SK-N-SH (cell line): ENCODE measurements around the gene GATAD2A. TPM values are rescaled to one million over a fixed set of nuclear protein-coding genes. Genes with fewer than 3 reads are reported as not detected.

Source experiments
- CTCF ChIA-PET: fragments of 300-600, 350-600 bp; formaldehyde crosslinking; extraction: SDS; loops from one replicate; lab custom pipeline; 2021; lab: Yijun Ruan, JAX
- POLR2A ChIA-PET: fragments of 350-600 bp; sonication (Branson Sonifier 250); formaldehyde crosslinking; extraction: SDS; loops from one replicate; lab custom pipeline; 2020; ENCODE audit warnings: antibody characterized with exemption, inconsistent platforms; lab: Yijun Ruan, JAX
- DNase-seq: peaks from one replicate; pipeline ENCODE4 v3.0.0; 2012
- H2AFZ ChIP-seq: fragments of 200-600 bp; sonication (generic); 2 replicates; pipeline ENCODE4 v1.8.1; 2016; ENCODE audit warnings: antibody characterized with exemption, mild to moderate bottlenecking, low read depth
- H3F3A ChIP-seq: fragments of 200-600 bp; sonication (generic); replicated peaks from 2 replicates; pipeline ENCODE3; 2016; ENCODE audit warnings: antibody characterized with exemption, mild to moderate bottlenecking; ENCODE audit not compliant: insufficient read depth
- H3K27ac ChIP-seq, 2 experiments: fragments of 200-500 bp in 1 of 2; fragments of 200-600 bp in 1 of 2; sonication (Bioruptor generic) in 1 of 2; sonication (generic), shearing (Covaris generic) in 1 of 2; 2 replicates each; pipeline versions ENCODE4 v1.5.1 to v1.6.1; 2014 to 2016; ENCODE audit warnings: low read depth in 2 of 2, inconsistent platforms in 1 of 2, low read length in 1 of 2, mild to moderate bottlenecking in 1 of 2, mixed read lengths in 1 of 2
- H3K27me3 ChIP-seq: fragments of 200-600 bp; sonication (generic), shearing (Covaris generic); 2 replicates; pipeline ENCODE4 v1.6.1; 2016; ENCODE audit warnings: mixed run types; ENCODE audit not compliant: insufficient read depth
- H3K36me3 ChIP-seq, 2 experiments: fragments of 200-500 bp in 1 of 2; fragments of 200-600 bp in 1 of 2; sonication (Bioruptor generic) in 1 of 2; sonication (generic) in 1 of 2; replicated peaks in 1 of 2; 2 replicates each; pipeline versions ENCODE3 to v1.5.1; 2014 to 2016; ENCODE audit warnings: low read length in 1 of 2, mild to moderate bottlenecking in 1 of 2; ENCODE audit not compliant: insufficient read depth in 2 of 2, control insufficient read depth in 1 of 2
- H3K4me1 ChIP-seq, 2 experiments: fragments of 200-500 bp in 1 of 2; fragments of 200-600 bp in 1 of 2; sonication (Bioruptor generic) in 1 of 2; sonication (generic), shearing (Covaris generic) in 1 of 2; 2 replicates each; pipeline versions ENCODE4 v1.5.1 to v1.6.1; 2014 to 2016; ENCODE audit warnings: low read depth in 1 of 2, low read length in 1 of 2, mixed run types in 1 of 2; ENCODE audit not compliant: insufficient read depth in 2 of 2, control insufficient read depth in 1 of 2
- H3K4me2 ChIP-seq: fragments of 200-600 bp; sonication (generic), shearing (Covaris generic); 2 replicates; pipeline ENCODE4 v1.6.1; 2017; ENCODE audit warnings: mixed run types
- H3K4me3 ChIP-seq, 2 experiments: fragments of 200-500 bp in 1 of 2; fragments of 200-600 bp in 1 of 2; sonication (Bioruptor generic) in 1 of 2; sonication (generic), shearing (Covaris generic) in 1 of 2; 2 replicates each; pipeline versions ENCODE4 v1.5.1 to v1.8.1; 2014 to 2016; ENCODE audit warnings: low read depth in 2 of 2, inconsistent platforms in 1 of 2, low read length in 1 of 2, mild to moderate bottlenecking in 1 of 2, mixed read lengths in 1 of 2, moderate library complexity in 1 of 2
- H3K79me2 ChIP-seq: fragments of 200-600 bp; sonication (generic); 2 replicates; pipeline ENCODE4 v1.8.1; 2017; ENCODE audit warnings: mild to moderate bottlenecking; ENCODE audit not compliant: insufficient read depth
- H3K9ac ChIP-seq: fragments of 200-600 bp; sonication (generic); 2 replicates; pipeline ENCODE4 v1.6.1; 2017; ENCODE audit warnings: mixed run types
- H3K9me2 ChIP-seq: fragments of 200-600 bp; sonication (generic); 2 replicates; pipeline ENCODE4 v1.6.1; 2017; ENCODE audit warnings: mixed run types
- H3K9me3 ChIP-seq: fragments of 200-600 bp; sonication (generic); 2 replicates; pipeline ENCODE4 v1.6.1; 2017; ENCODE audit warnings: mixed run types, mild to moderate bottlenecking, moderate library complexity
- H4K20me1 ChIP-seq: fragments of 200-600 bp; sonication (generic); 2 replicates; pipeline ENCODE4 v1.6.1; 2017; ENCODE audit warnings: mild to moderate bottlenecking, mixed run types; ENCODE audit not compliant: insufficient read depth
- CHD2 ChIP-seq: fragments of 150-350 bp; IDR thresholded peaks from 2 replicates; pipeline ENCODE4 v1.6.1; 2018; ENCODE audit warnings: low read length; ENCODE audit not compliant: partially characterized antibody
- FOXM1 ChIP-seq: IDR thresholded peaks from 2 replicates; pipeline ENCODE4 v1.4.0; 2012; ENCODE audit warnings: low read depth, mild to moderate bottlenecking
- GATA2 ChIP-seq: sonication (generic); formaldehyde crosslinking; IDR thresholded peaks from 2 replicates; pipeline ENCODE4 v1.5.0; 2020; ENCODE audit warnings: mild to moderate bottlenecking, missing genetic modification reagents
- JUND ChIP-seq: IDR thresholded peaks from 2 replicates; pipeline ENCODE4 v1.4.0; 2012
- NFIC ChIP-seq: IDR thresholded peaks from 2 replicates; pipeline ENCODE4 v1.4.0; 2012; ENCODE audit warnings: borderline replicate concordance
- NRF1 ChIP-seq: IDR thresholded peaks from 2 replicates; pipeline ENCODE4 v1.6.1; 2012; ENCODE audit warnings: low read depth, mild to moderate bottlenecking, low read length
- RAD21 ChIP-seq: IDR thresholded peaks from 2 replicates; pipeline ENCODE4 v1.6.1; 2012; ENCODE audit warnings: mild to moderate bottlenecking, low read length
- RFX5 ChIP-seq: IDR thresholded peaks from 2 replicates; pipeline ENCODE4 v1.6.1; 2012; ENCODE audit warnings: mild to moderate bottlenecking, improper control_type of control experiment, low read length
- RXRA ChIP-seq: IDR thresholded peaks from 2 replicates; pipeline ENCODE4 v1.4.0; 2012; ENCODE audit warnings: low read depth, mild to moderate bottlenecking, borderline replicate concordance
- SIN3A ChIP-seq: IDR thresholded peaks from 2 replicates; pipeline ENCODE4 v1.6.1; 2012; ENCODE audit warnings: low read depth, mild to moderate bottlenecking, low read length, moderate library complexity, borderline replicate concordance
- TAF1 ChIP-seq: IDR thresholded peaks from 2 replicates; pipeline ENCODE4 v1.6.1; 2012; ENCODE audit warnings: low read depth, mild to moderate bottlenecking, low read length, moderate library complexity, borderline replicate concordance
- YY1 ChIP-seq: IDR thresholded peaks from 2 replicates; pipeline ENCODE4 v1.4.0; 2012; ENCODE audit warnings: low read depth, mild to moderate bottlenecking
- WGBS: methylation state at CpG from one replicate; pipeline ENCODE4 v1.1.6; 2017; ENCODE audit warnings: low lambda C conversion rate; 5-methylcytosine and 5-hydroxymethylcytosine counted together
- polyA plus RNA-seq, 3 experiments: library from polyadenylated mRNA; depleted of rRNA; stranded (reverse); fragments of >200 nt; gene quantifications; 2 replicates each; pipeline ENCODE4 v1.2.3, GENCODE V29; 2012
- TF ChIP-seq, protein P1 (sequence below): IDR thresholded peaks from 2 replicates; pipeline ENCODE4 v1.4.0; 2012; ENCODE audit warnings: low read depth, borderline replicate concordance
- TF ChIP-seq, protein P2 (sequence below): IDR thresholded peaks from 2 replicates; pipeline ENCODE4 v1.4.0; 2012; ENCODE audit warnings: low read depth
- TF ChIP-seq, protein P3 (sequence below): IDR thresholded peaks from 2 replicates; pipeline ENCODE4 v1.4.0; 2012; ENCODE audit warnings: low read depth, borderline replicate concordance
- TF ChIP-seq, protein P4 (sequence below): IDR thresholded peaks from 2 replicates; pipeline ENCODE4 v1.6.1; 2012; ENCODE audit warnings: mild to moderate bottlenecking, low read depth, low read length, moderate library complexity
- TF ChIP-seq, protein P5 (sequence below): fragments of 150-350 bp; IDR thresholded peaks from 2 replicates; pipeline ENCODE4 v1.6.1; 2017; ENCODE audit warnings: antibody characterized with exemption, low read length, low read depth, borderline replicate concordance
- TF ChIP-seq, protein P6 (sequence below): fragments of 200-600 bp; sonication (generic); IDR thresholded peaks from 2 replicates; pipeline ENCODE4 v1.6.1; 2017; ENCODE audit warnings: antibody characterized with exemption, mild to moderate bottlenecking, moderate library complexity

The GATAD2A gene
- polyA plus RNA-seq, 1 of the 3 experiments (the other 2 are of a cell fraction) = 36.6 TPM

DNA sequence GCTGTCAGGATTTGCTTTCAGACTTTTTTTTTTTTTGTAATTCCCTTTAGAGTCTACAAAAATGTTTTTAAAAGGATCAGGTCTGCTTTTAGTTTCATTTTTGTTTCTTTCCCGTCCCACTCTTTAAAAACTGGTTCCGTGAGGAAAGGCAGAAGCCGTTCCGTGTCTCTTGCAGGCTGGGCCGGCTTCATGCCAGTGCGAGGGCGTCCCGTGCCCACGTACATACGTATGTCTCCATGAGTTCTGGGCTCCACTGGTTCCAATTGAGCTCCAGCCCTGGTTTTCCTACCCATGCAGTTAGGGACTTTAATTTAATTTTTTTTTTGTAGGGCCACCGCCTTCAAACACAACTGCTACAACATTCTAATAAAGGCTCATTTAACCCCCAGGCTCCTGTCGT, 101.1 kb downstream of the GATAD2A start:
- no peak for DNase-seq
- Histone ChIP-seq H4K20me1 (no peaks in the 10 kb centered on the region), H3K27me3 (no peaks in the 10 kb centered on the region), H3K4me3 (no peak overlapping the region), H2AFZ (no peak overlapping the region), H3F3A (no peaks in the 10 kb centered on the region), H3K79me2 (no peaks in the 10 kb centered on the region), H3K9ac (no peak overlapping the region), H3K4me1 (no peaks in the 10 kb centered on the region), H3K27ac (no peak overlapping the region), H3K36me3 (peaks cover 14 to 51% of the 10 kb centered on the region in 2 experiments), H3K9me3 (no peaks in the 10 kb centered on the region), H3K4me2 (no peak overlapping the region), H3K9me2 (no peaks in the 10 kb centered on the region)
- ChIA-PET POLR2A (interaction anchor here (1.1 kb wide), 1 partner anchor 9 kb away, joined by 3 read pairs; the partner anchor contains the start of gene NDUFA13), CTCF (no interaction called here)
- TF ChIP-seq, protein P1, sequence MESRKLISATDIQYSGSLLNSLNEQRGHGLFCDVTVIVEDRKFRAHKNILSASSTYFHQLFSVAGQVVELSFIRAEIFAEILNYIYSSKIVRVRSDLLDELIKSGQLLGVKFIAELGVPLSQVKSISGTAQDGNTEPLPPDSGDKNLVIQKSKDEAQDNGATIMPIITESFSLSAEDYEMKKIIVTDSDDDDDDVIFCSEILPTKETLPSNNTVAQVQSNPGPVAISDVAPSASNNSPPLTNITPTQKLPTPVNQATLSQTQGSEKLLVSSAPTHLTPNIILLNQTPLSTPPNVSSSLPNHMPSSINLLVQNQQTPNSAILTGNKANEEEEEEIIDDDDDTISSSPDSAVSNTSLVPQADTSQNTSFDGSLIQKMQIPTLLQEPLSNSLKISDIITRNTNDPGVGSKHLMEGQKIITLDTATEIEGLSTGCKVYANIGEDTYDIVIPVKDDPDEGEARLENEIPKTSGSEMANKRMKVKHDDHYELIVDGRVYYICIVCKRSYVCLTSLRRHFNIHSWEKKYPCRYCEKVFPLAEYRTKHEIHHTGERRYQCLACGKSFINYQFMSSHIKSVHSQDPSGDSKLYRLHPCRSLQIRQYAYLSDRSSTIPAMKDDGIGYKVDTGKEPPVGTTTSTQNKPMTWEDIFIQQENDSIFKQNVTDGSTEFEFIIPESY = no peak
- TF ChIP-seq FOXM1 = no peak
- no peak for TF ChIP-seq RFX5
- TF ChIP-seq RXRA = no peak
- TF ChIP-seq, protein P2, sequence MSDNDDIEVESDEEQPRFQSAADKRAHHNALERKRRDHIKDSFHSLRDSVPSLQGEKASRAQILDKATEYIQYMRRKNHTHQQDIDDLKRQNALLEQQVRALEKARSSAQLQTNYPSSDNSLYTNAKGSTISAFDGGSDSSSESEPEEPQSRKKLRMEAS = no peak
- TF ChIP-seq NFIC = no peak
- no peak for TF ChIP-seq YY1
- no peak for TF ChIP-seq CHD2
- WGBS = 97% methylated on average over 12 of the region's 12 CpGs

DNA sequence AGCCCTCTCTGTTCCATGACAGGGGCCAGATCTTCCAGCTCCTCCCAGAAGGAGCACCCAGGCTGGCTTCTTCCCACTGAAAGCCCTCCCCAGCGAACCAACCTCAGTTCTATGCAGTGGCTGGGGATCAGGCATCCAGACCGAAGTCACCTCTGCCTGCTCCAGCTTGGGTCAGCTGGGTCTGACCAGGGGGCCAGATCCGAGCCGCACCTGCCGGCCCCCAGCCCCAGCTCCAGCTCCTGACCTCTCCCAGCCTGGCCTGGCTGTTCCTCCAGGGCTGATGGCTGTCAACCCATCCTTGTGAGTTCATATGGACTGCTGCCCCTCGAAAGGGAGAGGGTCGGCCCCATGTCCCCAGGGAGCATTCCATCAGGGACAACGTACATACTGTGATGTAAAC, 101.9 kb downstream of the GATAD2A start:
- ChIA-PET CTCF (no interaction called here), POLR2A (interaction anchor here (1.1 kb wide), 1 partner anchor 9 kb away, joined by 3 read pairs; the partner anchor contains the start of gene NDUFA13)
- Histone ChIP-seq H3K4me2 (no peak overlapping the region), H4K20me1 (no peaks in the 10 kb centered on the region), H3K9me3 (no peaks in the 10 kb centered on the region), H3K4me3 (no peak overlapping the region), H3K4me1 (no peaks in the 10 kb centered on the region), H3K9me2 (no peaks in the 10 kb centered on the region)
- 93% methylated on average over 3 of the region's 8 CpGs for WGBS
- DNase-seq = no peak
- TF ChIP-seq GATA2 (CRISPR knock-in tag) (no peak), RAD21 (no peak), NFIC (no peak), JUND (no peak), TAF1 (no peak), SIN3A (no peak), CHD2 (no peak), NRF1 (no peak)
- TF ChIP-seq, protein P3, sequence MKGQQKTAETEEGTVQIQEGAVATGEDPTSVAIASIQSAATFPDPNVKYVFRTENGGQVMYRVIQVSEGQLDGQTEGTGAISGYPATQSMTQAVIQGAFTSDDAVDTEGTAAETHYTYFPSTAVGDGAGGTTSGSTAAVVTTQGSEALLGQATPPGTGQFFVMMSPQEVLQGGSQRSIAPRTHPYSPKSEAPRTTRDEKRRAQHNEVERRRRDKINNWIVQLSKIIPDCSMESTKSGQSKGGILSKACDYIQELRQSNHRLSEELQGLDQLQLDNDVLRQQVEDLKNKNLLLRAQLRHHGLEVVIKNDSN = no peak
- TF ChIP-seq, protein P4, sequence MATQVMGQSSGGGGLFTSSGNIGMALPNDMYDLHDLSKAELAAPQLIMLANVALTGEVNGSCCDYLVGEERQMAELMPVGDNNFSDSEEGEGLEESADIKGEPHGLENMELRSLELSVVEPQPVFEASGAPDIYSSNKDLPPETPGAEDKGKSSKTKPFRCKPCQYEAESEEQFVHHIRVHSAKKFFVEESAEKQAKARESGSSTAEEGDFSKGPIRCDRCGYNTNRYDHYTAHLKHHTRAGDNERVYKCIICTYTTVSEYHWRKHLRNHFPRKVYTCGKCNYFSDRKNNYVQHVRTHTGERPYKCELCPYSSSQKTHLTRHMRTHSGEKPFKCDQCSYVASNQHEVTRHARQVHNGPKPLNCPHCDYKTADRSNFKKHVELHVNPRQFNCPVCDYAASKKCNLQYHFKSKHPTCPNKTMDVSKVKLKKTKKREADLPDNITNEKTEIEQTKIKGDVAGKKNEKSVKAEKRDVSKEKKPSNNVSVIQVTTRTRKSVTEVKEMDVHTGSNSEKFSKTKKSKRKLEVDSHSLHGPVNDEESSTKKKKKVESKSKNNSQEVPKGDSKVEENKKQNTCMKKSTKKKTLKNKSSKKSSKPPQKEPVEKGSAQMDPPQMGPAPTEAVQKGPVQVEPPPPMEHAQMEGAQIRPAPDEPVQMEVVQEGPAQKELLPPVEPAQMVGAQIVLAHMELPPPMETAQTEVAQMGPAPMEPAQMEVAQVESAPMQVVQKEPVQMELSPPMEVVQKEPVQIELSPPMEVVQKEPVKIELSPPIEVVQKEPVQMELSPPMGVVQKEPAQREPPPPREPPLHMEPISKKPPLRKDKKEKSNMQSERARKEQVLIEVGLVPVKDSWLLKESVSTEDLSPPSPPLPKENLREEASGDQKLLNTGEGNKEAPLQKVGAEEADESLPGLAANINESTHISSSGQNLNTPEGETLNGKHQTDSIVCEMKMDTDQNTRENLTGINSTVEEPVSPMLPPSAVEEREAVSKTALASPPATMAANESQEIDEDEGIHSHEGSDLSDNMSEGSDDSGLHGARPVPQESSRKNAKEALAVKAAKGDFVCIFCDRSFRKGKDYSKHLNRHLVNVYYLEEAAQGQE = no peak
- TF ChIP-seq, protein P2 = no peak
- TF ChIP-seq, protein P5, sequence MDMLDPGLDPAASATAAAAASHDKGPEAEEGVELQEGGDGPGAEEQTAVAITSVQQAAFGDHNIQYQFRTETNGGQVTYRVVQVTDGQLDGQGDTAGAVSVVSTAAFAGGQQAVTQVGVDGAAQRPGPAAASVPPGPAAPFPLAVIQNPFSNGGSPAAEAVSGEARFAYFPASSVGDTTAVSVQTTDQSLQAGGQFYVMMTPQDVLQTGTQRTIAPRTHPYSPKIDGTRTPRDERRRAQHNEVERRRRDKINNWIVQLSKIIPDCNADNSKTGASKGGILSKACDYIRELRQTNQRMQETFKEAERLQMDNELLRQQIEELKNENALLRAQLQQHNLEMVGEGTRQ = no peak
- TF ChIP-seq, protein P6, sequence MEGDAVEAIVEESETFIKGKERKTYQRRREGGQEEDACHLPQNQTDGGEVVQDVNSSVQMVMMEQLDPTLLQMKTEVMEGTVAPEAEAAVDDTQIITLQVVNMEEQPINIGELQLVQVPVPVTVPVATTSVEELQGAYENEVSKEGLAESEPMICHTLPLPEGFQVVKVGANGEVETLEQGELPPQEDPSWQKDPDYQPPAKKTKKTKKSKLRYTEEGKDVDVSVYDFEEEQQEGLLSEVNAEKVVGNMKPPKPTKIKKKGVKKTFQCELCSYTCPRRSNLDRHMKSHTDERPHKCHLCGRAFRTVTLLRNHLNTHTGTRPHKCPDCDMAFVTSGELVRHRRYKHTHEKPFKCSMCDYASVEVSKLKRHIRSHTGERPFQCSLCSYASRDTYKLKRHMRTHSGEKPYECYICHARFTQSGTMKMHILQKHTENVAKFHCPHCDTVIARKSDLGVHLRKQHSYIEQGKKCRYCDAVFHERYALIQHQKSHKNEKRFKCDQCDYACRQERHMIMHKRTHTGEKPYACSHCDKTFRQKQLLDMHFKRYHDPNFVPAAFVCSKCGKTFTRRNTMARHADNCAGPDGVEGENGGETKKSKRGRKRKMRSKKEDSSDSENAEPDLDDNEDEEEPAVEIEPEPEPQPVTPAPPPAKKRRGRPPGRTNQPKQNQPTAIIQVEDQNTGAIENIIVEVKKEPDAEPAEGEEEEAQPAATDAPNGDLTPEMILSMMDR = no peak
- TF ChIP-seq, all 33 proteins: peak for 0
- Histone ChIP-seq H3K27ac (no peak overlapping the region), H3K27me3 (no peaks in the 10 kb centered on the region), H3F3A (no peaks in the 10 kb centered on the region), H3K36me3 (peaks cover 14 to 43% of the 10 kb centered on the region in 2 experiments), H2AFZ (no peak overlapping the region), H3K79me2 (no peaks in the 10 kb centered on the region), H3K9ac (no peak overlapping the region)
